ENCODE results near the gene HRCT1.

The HRCT1 gene

DNA sequence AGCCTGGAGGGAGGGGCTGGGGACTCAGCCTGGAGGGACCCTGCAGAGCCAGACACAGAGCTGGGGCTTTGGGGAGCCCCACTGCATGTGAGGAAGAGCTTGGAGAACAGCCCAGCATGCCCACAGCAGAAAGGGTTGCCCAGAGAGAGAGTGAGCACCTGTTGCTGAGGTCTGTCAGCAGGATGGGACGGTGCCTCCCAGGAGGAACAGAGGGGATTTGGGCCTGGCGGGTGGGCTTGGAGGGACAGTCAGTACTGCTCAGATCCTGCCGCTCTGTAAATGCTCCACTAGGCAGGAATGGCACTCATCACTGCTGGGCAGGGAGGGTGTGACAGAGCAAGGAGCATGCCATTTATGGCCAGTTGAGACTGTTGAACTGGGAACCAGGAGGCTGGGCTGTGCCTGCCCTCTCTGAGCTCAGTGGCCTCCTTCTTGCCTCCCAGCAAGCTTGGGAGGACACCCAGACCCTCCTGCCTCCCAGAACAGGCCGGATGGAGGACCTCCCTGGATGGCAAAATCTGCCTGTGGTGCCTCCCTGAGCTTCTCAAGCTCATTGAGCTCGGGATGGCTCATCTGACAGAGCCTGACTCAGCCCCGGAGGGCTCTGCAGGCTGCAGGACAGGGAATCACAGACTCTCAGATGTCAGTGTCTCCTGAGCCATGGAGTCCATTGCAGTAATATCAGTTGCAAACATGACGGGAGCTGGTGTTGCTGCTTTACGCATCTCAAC is 786 bp upstream of the HRCT1 start:
- TF ChIP-seq, protein P1, sequence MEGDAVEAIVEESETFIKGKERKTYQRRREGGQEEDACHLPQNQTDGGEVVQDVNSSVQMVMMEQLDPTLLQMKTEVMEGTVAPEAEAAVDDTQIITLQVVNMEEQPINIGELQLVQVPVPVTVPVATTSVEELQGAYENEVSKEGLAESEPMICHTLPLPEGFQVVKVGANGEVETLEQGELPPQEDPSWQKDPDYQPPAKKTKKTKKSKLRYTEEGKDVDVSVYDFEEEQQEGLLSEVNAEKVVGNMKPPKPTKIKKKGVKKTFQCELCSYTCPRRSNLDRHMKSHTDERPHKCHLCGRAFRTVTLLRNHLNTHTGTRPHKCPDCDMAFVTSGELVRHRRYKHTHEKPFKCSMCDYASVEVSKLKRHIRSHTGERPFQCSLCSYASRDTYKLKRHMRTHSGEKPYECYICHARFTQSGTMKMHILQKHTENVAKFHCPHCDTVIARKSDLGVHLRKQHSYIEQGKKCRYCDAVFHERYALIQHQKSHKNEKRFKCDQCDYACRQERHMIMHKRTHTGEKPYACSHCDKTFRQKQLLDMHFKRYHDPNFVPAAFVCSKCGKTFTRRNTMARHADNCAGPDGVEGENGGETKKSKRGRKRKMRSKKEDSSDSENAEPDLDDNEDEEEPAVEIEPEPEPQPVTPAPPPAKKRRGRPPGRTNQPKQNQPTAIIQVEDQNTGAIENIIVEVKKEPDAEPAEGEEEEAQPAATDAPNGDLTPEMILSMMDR (IDR thresholded peaks at IDR 0.05), result no peak
- Histone ChIP-seq H3K27ac (peak overlapping the region; percentile 95 to 99), H3K4me3 (peak overlapping the region; percentile 73)
- DNase-seq (ENCODE audit: low spot score), result peak; percentile 75

GRCh38 chr9:35906923-35907699 is 1.1 kb downstream of the HRCT1 start:
- Histone ChIP-seq H3K4me3 (peak overlapping the region; percentile 73), H3K27ac (peak overlapping the region; percentile 95 to 99)
- peak; percentile 87 for DNase-seq (ENCODE audit: low spot score)
- TF ChIP-seq, protein P1 (IDR thresholded peaks at IDR 0.05), result no peak

- TF ChIP-seq, protein P1 (IDR thresholded peaks at IDR 0.05), result no peak
- peak; percentile 90 for DNase-seq (ENCODE audit: low spot score)
- peak overlapping the region; percentile 73 for H3K4me3 ChIP-seq
- H3K27ac ChIP-seq, result peak overlapping the region; percentile 95 to 99
Measured at GRCh38 chr9:35907711-35908503, 1.9 kb downstream of the HRCT1 start.

DNA sequence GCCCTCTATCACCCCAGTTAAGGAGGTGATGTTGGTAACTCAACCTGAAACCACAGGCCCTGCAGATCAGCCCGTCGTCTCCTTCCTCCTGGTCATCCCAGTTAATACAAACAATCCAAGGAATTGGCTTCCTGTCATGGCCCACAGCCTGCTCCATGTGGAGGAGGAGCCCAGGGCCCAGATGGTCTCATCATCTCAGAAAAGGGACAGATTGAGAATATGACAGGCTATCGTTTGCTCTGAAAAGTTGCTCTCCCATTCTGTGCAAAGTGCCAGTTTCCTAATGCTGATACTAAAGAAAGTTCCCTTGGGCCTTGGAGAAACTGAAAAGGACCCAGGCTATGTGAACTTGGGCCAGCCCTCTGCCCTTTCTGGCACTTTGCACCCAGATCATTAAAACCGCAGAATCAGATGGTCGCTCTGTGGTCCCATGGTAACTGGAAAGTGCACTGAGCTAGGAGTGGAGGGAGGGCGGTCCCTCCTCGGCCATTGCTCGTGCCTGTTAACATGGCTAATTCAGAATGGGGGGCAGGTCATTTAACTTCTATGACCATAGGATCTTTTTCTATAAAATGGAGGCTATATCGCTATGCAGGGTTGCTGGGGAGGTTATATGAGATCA is 2.6 kb downstream of the HRCT1 start:
- peak overlapping the region; percentile 73 for H3K4me3 ChIP-seq
- H3K27ac ChIP-seq, result peak overlapping the region; percentile 95 to 99
- peak; percentile 73 for DNase-seq (ENCODE audit: low spot score)
- TF ChIP-seq, protein P1 (IDR thresholded peaks at IDR 0.05), result no peak

DNA sequence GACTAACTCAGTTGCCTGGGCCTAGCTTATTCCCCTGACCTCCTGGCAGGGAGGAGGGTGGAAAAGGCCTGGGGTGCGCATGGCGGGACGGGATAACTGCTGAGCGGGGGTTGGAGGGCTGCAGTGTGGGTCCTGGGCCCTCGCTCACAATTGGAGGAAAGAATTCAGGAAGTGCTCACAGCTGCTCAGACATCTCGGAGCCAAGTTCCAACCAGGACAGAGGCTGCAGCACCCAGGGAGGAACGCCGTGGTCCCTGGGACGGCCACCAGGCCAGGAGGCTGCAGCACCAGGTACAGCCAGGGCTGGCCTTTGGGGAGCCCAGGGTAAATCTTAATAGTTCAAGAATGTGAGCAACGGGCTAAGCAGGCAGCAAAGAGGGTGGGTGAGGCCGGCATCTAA is 3.3 kb downstream of the HRCT1 start, which contains the start of gene SPAAR:
TSS of gene SPAAR (plus strand) at position 217 of the 400 bp plus-strand sequence. CDS start 974 bp downstream, outside the sequence.
- TF ChIP-seq, protein P1 (IDR thresholded peaks at IDR 0.05), result no peak
- DNase-seq (ENCODE audit: low spot score), result peak; percentile 71
- Histone ChIP-seq H3K4me3 (peak within 1 kb of the TSS; percentile 73), H3K27ac (peak within 1 kb of the TSS; percentile 95 to 99)
